Endodermal cell (in vitro differentiated cells): ENCODE measurements around the gene PSMD1. TPM values are rescaled to one million over a fixed set of nuclear protein-coding genes. Genes with fewer than 3 reads are reported as not detected.

Experiments
- DNase-seq: peaks from one replicate; pipeline ENCODE4 v3.0.0-alpha.2; 2017
- H3K27ac ChIP-seq: 2 replicates; pipeline ENCODE4 v1.5.1; 2013; ENCODE audit warnings: mild to moderate bottlenecking, low read depth, low read length, moderate library complexity
- H3K27me3 ChIP-seq: 2 replicates; pipeline ENCODE4 v1.6.1; 2013; ENCODE audit warnings: mild to moderate bottlenecking, low read length, moderate library complexity; ENCODE audit not compliant: insufficient read depth, control insufficient read depth, poor library complexity, severe bottlenecking
- H3K36me3 ChIP-seq: 2 replicates; pipeline ENCODE4 v1.7.0; 2013; ENCODE audit warnings: mild to moderate bottlenecking, low read length, moderate library complexity; ENCODE audit not compliant: control insufficient read depth, insufficient read depth
- H3K4me1 ChIP-seq: one replicate; pipeline ENCODE4 v1.7.0; 2013; ENCODE audit warnings: low read length; ENCODE audit not compliant: control insufficient read depth, insufficient read depth
- H3K4me3 ChIP-seq: 2 replicates; pipeline ENCODE4 v1.5.1; 2013; ENCODE audit warnings: mild to moderate bottlenecking, low read length, moderate library complexity
- H3K9ac ChIP-seq: 2 replicates; pipeline ENCODE4 v1.6.1; 2013; ENCODE audit warnings: mild to moderate bottlenecking, low read length, moderate library complexity; ENCODE audit not compliant: poor library complexity, severe bottlenecking; ENCODE audit errors: extremely low read depth
- H3K9me3 ChIP-seq: 2 replicates; pipeline ENCODE4 v1.6.1; 2013; ENCODE audit warnings: mild to moderate bottlenecking, low read length, moderate library complexity; ENCODE audit not compliant: control insufficient read depth
- H3K27ac Mint-ChIP-seq: 2 replicates; pipeline ENCODE4 v1.8.0; 2020; ENCODE audit warnings: mixed read lengths
- H3K27me3 Mint-ChIP-seq: 2 replicates; pipeline ENCODE4 v1.8.0; 2021; ENCODE audit warnings: mild to moderate bottlenecking, mixed read lengths; ENCODE audit not compliant: insufficient read depth
- H3K36me3 Mint-ChIP-seq: 2 replicates; pipeline ENCODE4 v1.8.0; 2020; ENCODE audit warnings: low read depth, mixed read lengths
- H3K4me1 Mint-ChIP-seq: 2 replicates; pipeline ENCODE4 v1.8.0; 2020; ENCODE audit warnings: mixed read lengths
- H3K4me3 Mint-ChIP-seq: 2 replicates; pipeline ENCODE4 v1.8.0; 2020; ENCODE audit warnings: mild to moderate bottlenecking, moderate library complexity, mixed read lengths
- H3K9me3 Mint-ChIP-seq: 2 replicates; pipeline ENCODE4 v1.8.0; 2020; ENCODE audit warnings: mild to moderate bottlenecking, mixed read lengths
- CTCF ChIP-seq: fragments of 200-600 bp; sonication (generic); conservative IDR thresholded peaks from 2 replicates; pipeline ENCODE4 v1.5.0; 2021; ENCODE audit warnings: antibody characterized with exemption, mild to moderate bottlenecking
- WGBS, 2 experiments: methylation state at CpG; one replicate each; pipeline versions ENCODE4 v1.1.5 to v1.1.7; 2013; ENCODE audit warnings: missing lambda C conversion rate in 2 of 2, mixed read lengths in 1 of 2; ENCODE audit not compliant: insufficient coverage in 1 of 2, insufficient read length in 1 of 2; 5-methylcytosine and 5-hydroxymethylcytosine counted together
- total RNA-seq, 2 donors: library from RNA; stranded (reverse); fragmentation: NEBNext Ultra II Directional in 1 of 2; extraction: Animal tissue kit (Norgen Biotek cat#: 25700) in 1 of 2; gene quantifications; 2 replicates in 1 of 2; 3 replicates in 1 of 2; pipeline ENCODE4 v1.2.1, GENCODE V29; 2021

PSMD1 gene
- total RNA-seq, 2 donors from 2014 or later, result 148 to 158 TPM

GRCh38 chr2:231015478-231015877 lies 41.2 kb upstream of the PSMD1 start:
- no peak for TF ChIP-seq CTCF
- no peaks in the 10 kb centered on the region for H3K27me3 ChIP-seq
- Mint-ChIP-seq H3K36me3 (peaks cover 2% of the 10 kb centered on the region), H3K27me3 (peaks cover 5% of the 10 kb centered on the region), H3K27ac (no peak overlapping the region), H3K9me3 (peaks cover 6% of the 10 kb centered on the region), H3K4me1 (no peaks in the 10 kb centered on the region), H3K4me3 (no peak overlapping the region)
- peaks cover 3% of the 10 kb centered on the region for H3K4me1 ChIP-seq
- DNase-seq, result no peak
- H3K27ac ChIP-seq, result peak overlapping the region; percentile 89
- H3K4me3 ChIP-seq, result no peak overlapping the region
- H3K9ac ChIP-seq, result no peak overlapping the region
- no peaks in the 10 kb centered on the region for H3K36me3 ChIP-seq
- 56 to 73% methylated on average over 4 to 7 of the region's 7 CpGs for WGBS, 2 experiments
- no peaks in the 10 kb centered on the region for H3K9me3 ChIP-seq

- H3K4me1 ChIP-seq, result peaks cover 3% of the 10 kb centered on the region
- WGBS, 2 experiments, result 78 to 89% methylated on average over 1 to 3 of the region's 3 CpGs
- H3K4me3 ChIP-seq, result no peak overlapping the region
- DNase-seq, result no peak
- H3K27ac Mint-ChIP-seq, result no peak overlapping the region
- peak overlapping the region; percentile 89 for H3K27ac ChIP-seq
- H3K9ac ChIP-seq, result no peak overlapping the region
- no peaks in the 10 kb centered on the region for H3K36me3 ChIP-seq
- H3K27me3 ChIP-seq, result no peaks in the 10 kb centered on the region
- peaks cover 6% of the 10 kb centered on the region for H3K9me3 Mint-ChIP-seq
- no peak for TF ChIP-seq CTCF
- no peaks in the 10 kb centered on the region for H3K9me3 ChIP-seq
- peaks cover 7% of the 10 kb centered on the region for H3K27me3 Mint-ChIP-seq
- no peak overlapping the region for H3K4me3 Mint-ChIP-seq
- peaks cover 2% of the 10 kb centered on the region for H3K36me3 Mint-ChIP-seq
- H3K4me1 Mint-ChIP-seq, result no peaks in the 10 kb centered on the region
Measured at GRCh38 chr2:231015926-231016325, 40.7 kb upstream of the PSMD1 start.

- Mint-ChIP-seq H3K9me3 (peaks cover 6% of the 10 kb centered on the region), H3K4me1 (no peaks in the 10 kb centered on the region), H3K36me3 (peaks cover 2% of the 10 kb centered on the region), H3K27ac (no peak overlapping the region), H3K4me3 (no peak overlapping the region), H3K27me3 (peaks cover 7% of the 10 kb centered on the region)
- no peaks in the 10 kb centered on the region for H3K27me3 ChIP-seq
- no peak for DNase-seq
- no peaks in the 10 kb centered on the region for H3K36me3 ChIP-seq
- H3K9ac ChIP-seq, result no peak overlapping the region
- no peak overlapping the region for H3K4me3 ChIP-seq
- no peak for TF ChIP-seq CTCF
- no peaks in the 10 kb centered on the region for H3K9me3 ChIP-seq
- no peak overlapping the region for H3K27ac ChIP-seq
- WGBS, 2 experiments, result 91 to 94% methylated on average over 5 to 6 of the region's 6 CpGs
- H3K4me1 ChIP-seq, result peaks cover 3% of the 10 kb centered on the region
Measured at GRCh38 chr2:231016566-231017230, 40.0 kb upstream of the PSMD1 start.
